ENCODE measurements around the gene TRIM26.

DNA sequence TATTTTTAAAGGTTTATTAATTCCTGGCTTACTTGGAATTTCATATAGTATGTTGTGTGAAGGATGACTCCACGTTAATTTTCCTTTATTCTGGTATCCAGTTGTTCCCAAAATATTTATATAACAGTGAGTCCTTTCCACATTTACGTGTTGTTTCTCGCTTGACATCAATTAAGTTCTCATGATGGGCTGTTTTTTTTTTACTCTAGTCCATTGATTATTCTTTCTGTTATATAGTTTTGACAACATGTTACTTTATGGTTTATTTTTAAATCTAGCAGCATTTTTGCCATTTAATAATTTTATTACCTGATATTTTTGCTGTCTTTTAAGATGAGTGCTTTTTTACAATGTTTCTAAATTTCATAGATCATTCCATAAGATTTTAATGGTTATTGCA lies 70.5 kb downstream of the TRIM26 start:
- TF ChIP-seq, protein P1, sequence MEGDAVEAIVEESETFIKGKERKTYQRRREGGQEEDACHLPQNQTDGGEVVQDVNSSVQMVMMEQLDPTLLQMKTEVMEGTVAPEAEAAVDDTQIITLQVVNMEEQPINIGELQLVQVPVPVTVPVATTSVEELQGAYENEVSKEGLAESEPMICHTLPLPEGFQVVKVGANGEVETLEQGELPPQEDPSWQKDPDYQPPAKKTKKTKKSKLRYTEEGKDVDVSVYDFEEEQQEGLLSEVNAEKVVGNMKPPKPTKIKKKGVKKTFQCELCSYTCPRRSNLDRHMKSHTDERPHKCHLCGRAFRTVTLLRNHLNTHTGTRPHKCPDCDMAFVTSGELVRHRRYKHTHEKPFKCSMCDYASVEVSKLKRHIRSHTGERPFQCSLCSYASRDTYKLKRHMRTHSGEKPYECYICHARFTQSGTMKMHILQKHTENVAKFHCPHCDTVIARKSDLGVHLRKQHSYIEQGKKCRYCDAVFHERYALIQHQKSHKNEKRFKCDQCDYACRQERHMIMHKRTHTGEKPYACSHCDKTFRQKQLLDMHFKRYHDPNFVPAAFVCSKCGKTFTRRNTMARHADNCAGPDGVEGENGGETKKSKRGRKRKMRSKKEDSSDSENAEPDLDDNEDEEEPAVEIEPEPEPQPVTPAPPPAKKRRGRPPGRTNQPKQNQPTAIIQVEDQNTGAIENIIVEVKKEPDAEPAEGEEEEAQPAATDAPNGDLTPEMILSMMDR (IDR thresholded peaks at IDR 0.05; ENCODE audit: poor library complexity, severe bottlenecking): no peak
- TF ChIP-seq, protein P2, sequence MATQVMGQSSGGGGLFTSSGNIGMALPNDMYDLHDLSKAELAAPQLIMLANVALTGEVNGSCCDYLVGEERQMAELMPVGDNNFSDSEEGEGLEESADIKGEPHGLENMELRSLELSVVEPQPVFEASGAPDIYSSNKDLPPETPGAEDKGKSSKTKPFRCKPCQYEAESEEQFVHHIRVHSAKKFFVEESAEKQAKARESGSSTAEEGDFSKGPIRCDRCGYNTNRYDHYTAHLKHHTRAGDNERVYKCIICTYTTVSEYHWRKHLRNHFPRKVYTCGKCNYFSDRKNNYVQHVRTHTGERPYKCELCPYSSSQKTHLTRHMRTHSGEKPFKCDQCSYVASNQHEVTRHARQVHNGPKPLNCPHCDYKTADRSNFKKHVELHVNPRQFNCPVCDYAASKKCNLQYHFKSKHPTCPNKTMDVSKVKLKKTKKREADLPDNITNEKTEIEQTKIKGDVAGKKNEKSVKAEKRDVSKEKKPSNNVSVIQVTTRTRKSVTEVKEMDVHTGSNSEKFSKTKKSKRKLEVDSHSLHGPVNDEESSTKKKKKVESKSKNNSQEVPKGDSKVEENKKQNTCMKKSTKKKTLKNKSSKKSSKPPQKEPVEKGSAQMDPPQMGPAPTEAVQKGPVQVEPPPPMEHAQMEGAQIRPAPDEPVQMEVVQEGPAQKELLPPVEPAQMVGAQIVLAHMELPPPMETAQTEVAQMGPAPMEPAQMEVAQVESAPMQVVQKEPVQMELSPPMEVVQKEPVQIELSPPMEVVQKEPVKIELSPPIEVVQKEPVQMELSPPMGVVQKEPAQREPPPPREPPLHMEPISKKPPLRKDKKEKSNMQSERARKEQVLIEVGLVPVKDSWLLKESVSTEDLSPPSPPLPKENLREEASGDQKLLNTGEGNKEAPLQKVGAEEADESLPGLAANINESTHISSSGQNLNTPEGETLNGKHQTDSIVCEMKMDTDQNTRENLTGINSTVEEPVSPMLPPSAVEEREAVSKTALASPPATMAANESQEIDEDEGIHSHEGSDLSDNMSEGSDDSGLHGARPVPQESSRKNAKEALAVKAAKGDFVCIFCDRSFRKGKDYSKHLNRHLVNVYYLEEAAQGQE (IDR thresholded peaks at IDR 0.05; ENCODE audit: borderline replicate concordance): no peak
- TF ChIP-seq POLR2AphosphoS5 (IDR thresholded peaks at IDR 0.05) (no peak), EZH2 (IDR thresholded peaks at IDR 0.05; ENCODE audit: borderline replicate concordance, insufficient read depth, low read length, poor library complexity, severe bottlenecking) (no peak), EP300 (conservative IDR thresholded peaks at IDR 0.05; ENCODE audit: poor library complexity, severe bottlenecking) (no peak), SMC3 (conservative IDR thresholded peaks at IDR 0.05; ENCODE audit: poor library complexity) (no peak), TAF1 (IDR thresholded peaks at IDR 0.05; ENCODE audit: low read depth) (no peak), RAD21 (conservative IDR thresholded peaks at IDR 0.05) (no peak)

Data from neural cell (in vitro differentiated cells).